ENCODE data around the gene CD109. TPM values are rescaled to one million over a fixed set of nuclear protein-coding genes. Genes with fewer than 3 reads are reported as not detected.

The CD109 gene
- total RNA-seq, 1 experiment from 2014 or later: 8.7 TPM

DNA sequence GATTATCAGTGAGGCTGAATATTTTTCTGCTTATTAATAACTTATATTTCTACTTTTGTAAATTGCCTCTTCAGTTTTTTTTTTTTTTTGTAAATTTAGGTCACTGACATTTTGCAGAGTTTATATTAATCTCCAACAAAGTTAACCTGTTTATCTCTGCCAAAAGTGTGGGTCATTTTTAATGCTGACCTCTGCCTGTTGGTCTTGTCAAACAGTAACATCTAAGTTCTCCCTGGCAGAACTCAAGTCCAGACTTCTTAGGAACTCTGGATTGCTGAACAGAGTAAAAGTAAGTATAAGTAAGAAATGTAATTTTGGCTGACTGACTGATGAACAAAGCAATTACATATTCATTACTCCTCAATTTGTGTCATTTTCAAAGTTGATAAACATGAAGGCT is 83.9 kb downstream of the CD109 start:
- H3K4me3 ChIP-seq (ENCODE audit: low read depth, low read length, poor library complexity, severe bottlenecking): no peak overlapping the region
- ChIA-PET CTCF (no interaction called here), POLR2A (ENCODE audit: low non-redundant PET) (no interaction called here)
- intact Hi-C loops (cut with micrococcal nuclease; ENCODE audit: unreplicated experiment): no loop called here
- no TSS peak for BruUV-seq (replicated peaks)
- no peaks in the 10 kb centered on the region for H3K36me3 ChIP-seq (ENCODE audit: insufficient read depth, low read length, poor library complexity, severe bottlenecking)
- no peak overlapping the region for H3K27ac ChIP-seq (ENCODE audit: low read depth, low read length, poor library complexity, severe bottlenecking)
- H3K4me1 ChIP-seq (ENCODE audit: insufficient read depth, low read length, poor library complexity, severe bottlenecking): no peaks in the 10 kb centered on the region
- H3K27me3 ChIP-seq (replicated peaks; ENCODE audit: insufficient read depth, low read depth, low read length, poor library complexity): no peaks in the 10 kb centered on the region
- no peak for TF ChIP-seq EZH2 (IDR thresholded peaks at IDR 0.05; ENCODE audit: borderline replicate concordance, low read depth, low read length, poor library complexity, severe bottlenecking)
- TF ChIP-seq, protein P1, sequence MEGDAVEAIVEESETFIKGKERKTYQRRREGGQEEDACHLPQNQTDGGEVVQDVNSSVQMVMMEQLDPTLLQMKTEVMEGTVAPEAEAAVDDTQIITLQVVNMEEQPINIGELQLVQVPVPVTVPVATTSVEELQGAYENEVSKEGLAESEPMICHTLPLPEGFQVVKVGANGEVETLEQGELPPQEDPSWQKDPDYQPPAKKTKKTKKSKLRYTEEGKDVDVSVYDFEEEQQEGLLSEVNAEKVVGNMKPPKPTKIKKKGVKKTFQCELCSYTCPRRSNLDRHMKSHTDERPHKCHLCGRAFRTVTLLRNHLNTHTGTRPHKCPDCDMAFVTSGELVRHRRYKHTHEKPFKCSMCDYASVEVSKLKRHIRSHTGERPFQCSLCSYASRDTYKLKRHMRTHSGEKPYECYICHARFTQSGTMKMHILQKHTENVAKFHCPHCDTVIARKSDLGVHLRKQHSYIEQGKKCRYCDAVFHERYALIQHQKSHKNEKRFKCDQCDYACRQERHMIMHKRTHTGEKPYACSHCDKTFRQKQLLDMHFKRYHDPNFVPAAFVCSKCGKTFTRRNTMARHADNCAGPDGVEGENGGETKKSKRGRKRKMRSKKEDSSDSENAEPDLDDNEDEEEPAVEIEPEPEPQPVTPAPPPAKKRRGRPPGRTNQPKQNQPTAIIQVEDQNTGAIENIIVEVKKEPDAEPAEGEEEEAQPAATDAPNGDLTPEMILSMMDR (conservative IDR thresholded peaks at IDR 0.05; ENCODE audit: low read depth, low read length): no peak
- no peaks in the 10 kb centered on the region for H3K9me3 ChIP-seq (ENCODE audit: low read depth, low read length, poor library complexity, severe bottlenecking)
- DNase-seq (ENCODE audit: low spot score): no peak

DNA sequence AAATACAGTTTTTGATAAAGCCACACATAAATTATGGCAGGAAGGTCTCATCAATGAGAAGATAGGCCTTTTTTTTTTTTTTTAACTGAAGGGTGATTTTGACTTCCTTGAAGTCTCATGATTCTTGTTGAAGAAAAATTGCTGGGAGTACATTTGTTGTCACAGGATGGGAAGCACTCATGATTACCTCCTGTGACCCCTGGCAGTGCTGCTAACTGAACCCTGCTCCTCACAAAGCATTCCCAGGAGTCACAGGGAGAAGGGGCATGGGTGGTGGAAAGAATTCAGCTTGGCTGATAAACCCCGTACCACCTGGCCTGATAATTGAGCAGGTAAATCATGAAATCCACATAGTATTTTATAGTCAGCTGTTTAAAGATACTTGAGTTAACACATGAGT is 86.9 kb downstream of the CD109 start:
- ChIA-PET CTCF (no interaction called here), POLR2A (ENCODE audit: low non-redundant PET) (no interaction called here)
- DNase-seq (ENCODE audit: low spot score): no peak
- Histone ChIP-seq H3K27ac (ENCODE audit: low read depth, low read length, poor library complexity, severe bottlenecking) (no peak overlapping the region), H3K4me3 (ENCODE audit: low read depth, low read length, poor library complexity, severe bottlenecking) (no peak overlapping the region), H3K9me3 (ENCODE audit: low read depth, low read length, poor library complexity, severe bottlenecking) (no peaks in the 10 kb centered on the region), H3K4me1 (ENCODE audit: insufficient read depth, low read length, poor library complexity, severe bottlenecking) (peaks cover 9% of the 10 kb centered on the region), H3K27me3 (replicated peaks; ENCODE audit: insufficient read depth, low read depth, low read length, poor library complexity) (no peaks in the 10 kb centered on the region), H3K36me3 (ENCODE audit: insufficient read depth, low read length, poor library complexity, severe bottlenecking) (no peaks in the 10 kb centered on the region)
- no peak for TF ChIP-seq EZH2 (IDR thresholded peaks at IDR 0.05; ENCODE audit: borderline replicate concordance, low read depth, low read length, poor library complexity, severe bottlenecking)
- TF ChIP-seq, protein P1 (conservative IDR thresholded peaks at IDR 0.05; ENCODE audit: low read depth, low read length): no peak
- intact Hi-C loops (cut with micrococcal nuclease; ENCODE audit: unreplicated experiment): no loop called here
- no TSS peak for BruUV-seq (replicated peaks)

DNA sequence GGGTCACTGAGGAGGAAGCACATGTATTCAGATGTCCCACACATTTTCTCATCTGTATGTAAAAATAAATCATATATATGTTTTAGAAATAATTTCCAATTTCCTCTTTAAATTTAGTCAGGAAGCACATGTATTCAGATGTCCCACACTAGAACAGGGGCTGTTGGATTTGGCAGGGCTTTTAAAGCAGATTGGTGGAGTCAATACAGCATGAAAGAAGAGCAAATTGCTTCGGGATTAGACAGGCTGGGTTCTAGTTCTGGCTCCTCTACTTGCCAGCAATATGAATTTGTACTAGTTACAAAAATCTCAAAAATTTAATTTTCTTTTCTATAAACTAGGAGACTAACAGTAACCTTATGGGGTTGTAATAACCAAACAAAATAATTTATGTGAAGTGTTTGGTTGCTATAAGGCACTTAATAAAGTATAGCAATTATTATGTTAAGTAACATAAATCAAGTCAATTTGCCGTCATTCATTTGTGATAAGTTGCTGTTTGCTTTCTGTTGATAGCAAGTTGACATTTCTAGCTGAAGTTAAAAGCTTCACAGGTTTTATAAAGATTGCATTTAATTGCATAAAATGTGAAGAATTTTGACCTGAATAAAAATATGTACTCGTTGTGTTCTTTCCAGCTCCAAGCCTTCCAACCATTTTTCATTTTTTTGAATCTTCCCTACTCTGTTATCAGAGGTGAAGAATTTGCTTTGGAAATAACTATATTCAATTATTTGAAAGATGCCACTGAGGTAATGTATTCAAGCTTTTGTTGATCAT is 88.9 kb downstream of the CD109 start:
- BruUV-seq (replicated peaks): no TSS peak
- POLR2A ChIA-PET (ENCODE audit: low non-redundant PET): no interaction called here
- H3K36me3 ChIP-seq (ENCODE audit: insufficient read depth, low read length, poor library complexity, severe bottlenecking): no peaks in the 10 kb centered on the region
- TF ChIP-seq EZH2 (IDR thresholded peaks at IDR 0.05; ENCODE audit: borderline replicate concordance, low read depth, low read length, poor library complexity, severe bottlenecking): no peak
- TF ChIP-seq, protein P1 (conservative IDR thresholded peaks at IDR 0.05; ENCODE audit: low read depth, low read length): no peak
- H3K27me3 ChIP-seq (replicated peaks; ENCODE audit: insufficient read depth, low read depth, low read length, poor library complexity): no peaks in the 10 kb centered on the region
- no peak overlapping the region for H3K27ac ChIP-seq (ENCODE audit: low read depth, low read length, poor library complexity, severe bottlenecking)
- CTCF ChIA-PET: no interaction called here
- no peak for DNase-seq (ENCODE audit: low spot score)
- H3K4me1 ChIP-seq (ENCODE audit: insufficient read depth, low read length, poor library complexity, severe bottlenecking): peaks cover 10% of the 10 kb centered on the region
- no peaks in the 10 kb centered on the region for H3K9me3 ChIP-seq (ENCODE audit: low read depth, low read length, poor library complexity, severe bottlenecking)
- intact Hi-C loops (cut with micrococcal nuclease; ENCODE audit: unreplicated experiment): no loop called here
- no peak overlapping the region for H3K4me3 ChIP-seq (ENCODE audit: low read depth, low read length, poor library complexity, severe bottlenecking)

Measured in A673 (cell line).